Right atrium auricular region (tissue), 2 donors: ENCODE results near the gene VPS25. TPM values are rescaled to one million over a fixed set of nuclear protein-coding genes. Genes with fewer than 3 reads are reported as not detected.

Experiments used
- DNase-seq: peaks from one replicate; pipeline ENCODE4 v3.0.0-alpha.2; 2019; ENCODE audit warnings: low spot score
- H3K27ac ChIP-seq, 2 donors: fragments of 200-600 bp; sonication (generic); 1 replicate in 1 of 2; 2 replicates in 1 of 2; pipeline ENCODE4 v1.5.1; 2016 to 2019
- H3K27me3 ChIP-seq, 2 donors: fragments of 200-600 bp; sonication (generic); one replicate each; pipeline versions ENCODE4 v1.5.1 to v1.6.0; 2017 to 2019
- H3K36me3 ChIP-seq: fragments of 200-600 bp; sonication (generic); one replicate; pipeline ENCODE4 v1.5.1; 2016
- H3K4me1 ChIP-seq, 2 donors: fragments of 200-600 bp; sonication (generic); one replicate each; pipeline versions ENCODE4 v1.5.1 to v1.6.0; 2017 to 2019
- H3K4me3 ChIP-seq, 2 donors: fragments of 200-600 bp; sonication (generic); 1 replicate in 1 of 2; 2 replicates in 1 of 2; pipeline ENCODE4 v1.5.1; 2017 to 2019; ENCODE audit warnings: mild to moderate bottlenecking in 1 of 2, moderate library complexity in 1 of 2
- H3K9me3 ChIP-seq, 2 donors: fragments of 200-600 bp; sonication (generic); one replicate each; pipeline ENCODE4 v1.5.1; 2019
- CTCF ChIP-seq, 2 donors: fragments of 200-600 bp; sonication (generic); IDR thresholded peaks; one replicate each; pipeline ENCODE4 v1.5.1; 2019; ENCODE audit warnings: antibody characterized with exemption in 2 of 2
- total RNA-seq, 2 donors: library from RNA; depleted of rRNA; stranded (reverse); fragments of >200 nt; gene quantifications; one replicate each; pipeline ENCODE4 v1.1.0, GENCODE V29; 2016

The VPS25 gene
- total RNA-seq, 2 donors from 2014 or later: 37.9 to 39.8 TPM

GRCh38 chr17:42744283-42744805 is 28.9 kb upstream of the VPS25 start:
- Histone ChIP-seq H3K4me3 (peak overlapping the region; percentile 64 to 83), H3K27ac (peak overlapping the region; percentile 94 to 95), H3K36me3 (no peaks in the 10 kb centered on the region), H3K27me3 (no peaks in the 10 kb centered on the region), H3K9me3 (no peaks in the 10 kb centered on the region), H3K4me1 (peaks cover 0 to 35% of the 10 kb centered on the region in 2 donors)
- DNase-seq: peak; percentile 76
- no peak for TF ChIP-seq CTCF (IDR thresholded peaks at IDR 0.05)

- Histone ChIP-seq H3K27me3 (no peaks in the 10 kb centered on the region), H3K4me1 (peaks cover 0 to 41% of the 10 kb centered on the region in 2 donors), H3K36me3 (no peaks in the 10 kb centered on the region), H3K9me3 (no peaks in the 10 kb centered on the region), H3K4me3 (peak within 1 kb of the TSS; percentile 64 to 83), H3K27ac (peak within 1 kb of the TSS; percentile 94 to 95)
- DNase-seq: peak; percentile 91
- no peak for TF ChIP-seq CTCF (IDR thresholded peaks at IDR 0.05)
Measured at GRCh38 chr17:42744806-42745617, 28.2 kb upstream of the VPS25 start, which contains the start of gene EZH1. Gene EZH1, minus strand, starts transcription at chr17:42745040. Its CDS starts 16,099 bp downstream, at chr17:42728941.

GRCh38 chr17:42748202-42748907 is 24.9 kb upstream of the VPS25 start:
- DNase-seq: no peak
- TF ChIP-seq CTCF (IDR thresholded peaks at IDR 0.05): no peak
- peaks cover 0 to 48% of the 10 kb centered on the region in 2 donors for H3K4me1 ChIP-seq

GRCh38 chr17:42748908-42749798 is 24.1 kb upstream of the VPS25 start:
- Histone ChIP-seq H3K4me3 (no peak overlapping the region), H3K27me3 (no peaks in the 10 kb centered on the region), H3K36me3 (no peaks in the 10 kb centered on the region), H3K27ac (peak overlapping the region; percentile 48), H3K9me3 (no peaks in the 10 kb centered on the region), H3K4me1 (peaks cover 0 to 40% of the 10 kb centered on the region in 2 donors)
- no peak for DNase-seq
- TF ChIP-seq CTCF (IDR thresholded peaks at IDR 0.05): no peak

More at GRCh38 chr17:42748202-42748907, 24.9 kb upstream of the VPS25 start:
- Histone ChIP-seq H3K36me3 (no peaks in the 10 kb centered on the region), H3K27ac (peak overlapping the region; percentile 48), H3K27me3 (no peaks in the 10 kb centered on the region), H3K9me3 (no peaks in the 10 kb centered on the region), H3K4me3 (no peak overlapping the region)

- Histone ChIP-seq H3K9me3 (no peaks in the 10 kb centered on the region), H3K36me3 (no peaks in the 10 kb centered on the region), H3K4me3 (no peak overlapping the region), H3K27ac (peak overlapping the region; percentile 48), H3K4me1 (peaks cover 0 to 39% of the 10 kb centered on the region in 2 donors), H3K27me3 (no peaks in the 10 kb centered on the region)
- TF ChIP-seq CTCF (IDR thresholded peaks at IDR 0.05): no peak
- no peak for DNase-seq
Measured at GRCh38 chr17:42750739-42751344, 22.4 kb upstream of the VPS25 start.
